Loucy (cell line): ENCODE measurements around the gene ADAM22.

Source experiments
- EZH2phosphoT487 ChIP-seq: fragments of 200-600 bp; IDR thresholded peaks from 2 replicates; pipeline ENCODE4 v1.6.1; 2018; ENCODE audit warnings: antibody characterized with exemption, mild to moderate bottlenecking, moderate library complexity, borderline replicate concordance
- TF ChIP-seq, protein P1 (sequence below): fragments of 200-600 bp; sonication (generic); conservative IDR thresholded peaks from 2 replicates; pipeline ENCODE4 v1.5.1; 2014; ENCODE audit warnings: mild to moderate bottlenecking, antibody characterized with exemption, low read length

DNA sequence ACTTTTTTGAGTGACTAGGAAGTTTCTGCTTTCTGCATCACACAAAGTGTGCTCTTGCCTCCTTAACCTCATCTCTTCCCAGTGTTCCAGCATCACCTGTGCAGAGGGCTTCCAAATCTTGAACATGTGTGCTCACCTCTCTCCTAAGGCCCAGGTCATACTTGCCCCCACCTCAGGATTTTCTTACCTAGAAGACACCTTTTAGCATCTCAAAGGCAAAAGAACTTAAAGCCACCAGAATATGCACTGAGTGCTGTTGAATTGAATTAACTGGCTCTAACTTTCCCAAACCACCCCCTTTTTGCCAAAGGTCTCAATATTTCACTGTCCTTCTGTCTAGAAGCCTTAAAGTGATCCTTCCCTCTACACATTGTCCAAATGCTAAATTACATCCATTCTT is 219.3 kb downstream of the ADAM22 start:
- TF ChIP-seq, protein P1, sequence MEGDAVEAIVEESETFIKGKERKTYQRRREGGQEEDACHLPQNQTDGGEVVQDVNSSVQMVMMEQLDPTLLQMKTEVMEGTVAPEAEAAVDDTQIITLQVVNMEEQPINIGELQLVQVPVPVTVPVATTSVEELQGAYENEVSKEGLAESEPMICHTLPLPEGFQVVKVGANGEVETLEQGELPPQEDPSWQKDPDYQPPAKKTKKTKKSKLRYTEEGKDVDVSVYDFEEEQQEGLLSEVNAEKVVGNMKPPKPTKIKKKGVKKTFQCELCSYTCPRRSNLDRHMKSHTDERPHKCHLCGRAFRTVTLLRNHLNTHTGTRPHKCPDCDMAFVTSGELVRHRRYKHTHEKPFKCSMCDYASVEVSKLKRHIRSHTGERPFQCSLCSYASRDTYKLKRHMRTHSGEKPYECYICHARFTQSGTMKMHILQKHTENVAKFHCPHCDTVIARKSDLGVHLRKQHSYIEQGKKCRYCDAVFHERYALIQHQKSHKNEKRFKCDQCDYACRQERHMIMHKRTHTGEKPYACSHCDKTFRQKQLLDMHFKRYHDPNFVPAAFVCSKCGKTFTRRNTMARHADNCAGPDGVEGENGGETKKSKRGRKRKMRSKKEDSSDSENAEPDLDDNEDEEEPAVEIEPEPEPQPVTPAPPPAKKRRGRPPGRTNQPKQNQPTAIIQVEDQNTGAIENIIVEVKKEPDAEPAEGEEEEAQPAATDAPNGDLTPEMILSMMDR, result no peak
- TF ChIP-seq EZH2phosphoT487, result no peak
